Body of pancreas (tissue), 4 donors: ENCODE results near the gene HNRNPC.

Experiments
- POLR2A ChIP-seq, 3 donors: fragments of 450-650 bp; IDR thresholded peaks; one replicate each; pipeline ENCODE4 v1.6.1; 2016; ENCODE audit warnings: antibody characterized with exemption in 3 of 3, mild to moderate bottlenecking in 2 of 3
- TF ChIP-seq, protein P1 (sequence below), 7 experiments: fragments of 450-650 bp in 4 of 7; fragments of 200-600 bp in 3 of 7; sonication (generic) in 3 of 7; IDR thresholded peaks; one replicate each; pipeline ENCODE4 v1.5.1; 2016 to 2019; ENCODE audit warnings: antibody characterized with exemption in 7 of 7

DNA sequence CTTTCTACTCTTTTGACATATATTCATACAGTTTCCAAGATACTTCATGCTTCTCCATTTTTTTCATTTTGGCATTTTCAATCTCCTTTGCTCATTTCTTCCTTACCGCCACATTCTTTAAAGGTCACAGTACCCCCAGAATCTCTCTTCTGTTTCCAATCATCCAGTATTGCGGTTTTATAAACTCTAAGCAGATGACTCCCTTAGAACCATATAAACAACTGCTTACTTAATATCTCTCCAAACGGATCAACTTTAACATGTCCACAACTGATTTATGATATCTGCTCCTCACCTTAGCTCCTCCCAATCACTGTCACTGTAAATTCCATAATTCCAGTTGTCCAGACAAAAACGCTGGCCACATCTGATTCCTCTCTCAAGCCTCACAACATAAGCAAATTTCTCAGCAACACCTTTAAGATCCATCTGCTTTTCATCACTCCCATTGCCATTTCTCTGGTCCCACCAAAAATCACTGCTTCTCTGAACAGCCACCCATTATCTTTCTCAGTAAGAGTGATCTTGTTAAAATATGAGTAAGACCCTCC lies 49.6 kb downstream of the HNRNPC start:
- TF ChIP-seq, protein P1, sequence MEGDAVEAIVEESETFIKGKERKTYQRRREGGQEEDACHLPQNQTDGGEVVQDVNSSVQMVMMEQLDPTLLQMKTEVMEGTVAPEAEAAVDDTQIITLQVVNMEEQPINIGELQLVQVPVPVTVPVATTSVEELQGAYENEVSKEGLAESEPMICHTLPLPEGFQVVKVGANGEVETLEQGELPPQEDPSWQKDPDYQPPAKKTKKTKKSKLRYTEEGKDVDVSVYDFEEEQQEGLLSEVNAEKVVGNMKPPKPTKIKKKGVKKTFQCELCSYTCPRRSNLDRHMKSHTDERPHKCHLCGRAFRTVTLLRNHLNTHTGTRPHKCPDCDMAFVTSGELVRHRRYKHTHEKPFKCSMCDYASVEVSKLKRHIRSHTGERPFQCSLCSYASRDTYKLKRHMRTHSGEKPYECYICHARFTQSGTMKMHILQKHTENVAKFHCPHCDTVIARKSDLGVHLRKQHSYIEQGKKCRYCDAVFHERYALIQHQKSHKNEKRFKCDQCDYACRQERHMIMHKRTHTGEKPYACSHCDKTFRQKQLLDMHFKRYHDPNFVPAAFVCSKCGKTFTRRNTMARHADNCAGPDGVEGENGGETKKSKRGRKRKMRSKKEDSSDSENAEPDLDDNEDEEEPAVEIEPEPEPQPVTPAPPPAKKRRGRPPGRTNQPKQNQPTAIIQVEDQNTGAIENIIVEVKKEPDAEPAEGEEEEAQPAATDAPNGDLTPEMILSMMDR (IDR thresholded peaks at IDR 0.05), result no peak
- no peak for TF ChIP-seq POLR2A (IDR thresholded peaks at IDR 0.05)
